H1 (cell line): ENCODE data around the gene MYO9A. TPM values are rescaled to one million over a fixed set of nuclear protein-coding genes. Genes with fewer than 3 reads are reported as not detected.

Source experiments
- CTCF ChIA-PET: fragments of 300-600 bp; sonication (Branson Sonifier 250); formaldehyde crosslinking; loops from one replicate; lab custom pipeline; 2021; ENCODE audit not compliant: partially characterized antibody; lab: Charles Lee
- POLR2A ChIA-PET: fragments of 300-600 bp; sonication (Branson Sonifier 250); formaldehyde crosslinking; loops from one replicate; lab custom pipeline; 2021; ENCODE audit warnings: inconsistent platforms; ENCODE audit not compliant: partially characterized antibody; lab: Charles Lee
- DNase-seq, 2 experiments: peaks; one replicate each; pipeline versions ENCODE4 v3.0.0 to v3.0.0-alpha.2; 2010 to 2022; ENCODE audit warnings: low spot score in 2 of 2, low read depth in 1 of 2, mixed read lengths in 1 of 2
- FAIRE-seq: peaks from 2 replicates; lab custom pipeline; 2011; peaks lifted over from hg19 to GRCh38; lab: Jason Lieb, UNC
- H2AFZ ChIP-seq: 2 replicates; pipeline ENCODE4 v1.8.1; 2012; ENCODE audit warnings: low read length, inconsistent platforms
- H2AK5ac ChIP-seq: 2 replicates; pipeline ENCODE4 v1.6.1; 2013; ENCODE audit warnings: low read depth, low read length
- H2BK120ac ChIP-seq: replicated peaks from 2 replicates; pipeline ENCODE3; 2013; ENCODE audit warnings: low read depth, low read length, inconsistent platforms
- H2BK12ac ChIP-seq: 2 replicates; pipeline ENCODE4 v1.6.1; 2013; ENCODE audit warnings: low read depth, low read length
- H2BK15ac ChIP-seq: 2 replicates; pipeline ENCODE4 v1.6.1; 2013; ENCODE audit warnings: low read length
- H2BK20ac ChIP-seq: 2 replicates; pipeline ENCODE4 v1.6.1; 2013; ENCODE audit warnings: low read length
- H2BK5ac ChIP-seq: 2 replicates; pipeline ENCODE4 v1.6.1; 2013; ENCODE audit warnings: low read depth, low read length
- H3K14ac ChIP-seq: 2 replicates; pipeline ENCODE4 v1.6.1; 2013; ENCODE audit warnings: inconsistent platforms; ENCODE audit not compliant: insufficient read length
- H3K18ac ChIP-seq: 2 replicates; pipeline ENCODE4 v1.6.1; 2013; ENCODE audit warnings: low read length; ENCODE audit errors: extremely low read depth
- H3K23ac ChIP-seq: 2 replicates; pipeline ENCODE4 v1.6.1; 2013; ENCODE audit warnings: inconsistent platforms; ENCODE audit not compliant: insufficient read length
- H3K23me2 ChIP-seq: 2 replicates; pipeline ENCODE4 v1.6.1; 2013; ENCODE audit warnings: low read depth, low read length
- H3K27ac ChIP-seq: 2 replicates; pipeline ENCODE4 v1.6.1; 2011; ENCODE audit warnings: low read depth, low read length, inconsistent platforms
- H3K27me3 ChIP-seq, 4 experiments: replicated peaks in 1 of 4; 1 replicate in 1 of 4; 2 replicates in 3 of 4; pipeline versions ENCODE4 v1.6.1 to v1.8.1; 2011 to 2013; ENCODE audit warnings: low read length in 3 of 4, mild to moderate bottlenecking in 3 of 4, inconsistent platforms in 2 of 4, mixed read lengths in 2 of 4, moderate library complexity in 1 of 4; ENCODE audit not compliant: control insufficient read depth in 3 of 4, insufficient read depth in 3 of 4; ENCODE audit errors: extremely low read depth in 1 of 4
- H3K36me3 ChIP-seq, 4 experiments: 2 replicates each; pipeline versions ENCODE4 v1.6.1 to v1.8.1; 2011 to 2013; ENCODE audit warnings: mild to moderate bottlenecking in 4 of 4, low read length in 3 of 4, moderate library complexity in 2 of 4, control low read depth in 1 of 4, inconsistent platforms in 1 of 4; ENCODE audit not compliant: insufficient read depth in 4 of 4, control insufficient read depth in 2 of 4
- H3K4ac ChIP-seq: replicated peaks from 2 replicates; pipeline ENCODE3; 2013; ENCODE audit warnings: low read length, low read depth, mixed read lengths, inconsistent platforms; ENCODE audit not compliant: insufficient read length
- H3K4me1 ChIP-seq, 4 experiments: replicated peaks in 1 of 4; 1 replicate in 1 of 4; 2 replicates in 3 of 4; pipeline versions ENCODE4 v1.6.1 to v1.8.1; 2011 to 2013; ENCODE audit warnings: low read length in 3 of 4, inconsistent platforms in 2 of 4, mixed read lengths in 1 of 4; ENCODE audit not compliant: insufficient read depth in 4 of 4, control insufficient read depth in 3 of 4
- H3K4me2 ChIP-seq, 2 experiments: 2 replicates each; pipeline versions ENCODE4 v1.6.1 to v1.8.1; 2011 to 2013; ENCODE audit warnings: low read depth in 2 of 2, low read length in 2 of 2, control low read depth in 1 of 2, inconsistent platforms in 1 of 2, mild to moderate bottlenecking in 1 of 2; ENCODE audit not compliant: insufficient read depth in 1 of 2
- H3K4me3 ChIP-seq, 4 experiments: fragments of 200-600, 300-600 bp in 1 of 4; sonication (generic), shearing (Covaris generic), sonication (Bioruptor Twin) in 1 of 4; 2 replicates each; pipeline versions ENCODE4 v1.5.1 to v1.8.1; 2011 to 2016; ENCODE audit warnings: low read length in 4 of 4, low read depth in 3 of 4, control low read depth in 2 of 4, inconsistent platforms in 2 of 4, mild to moderate bottlenecking in 2 of 4, mixed read lengths in 1 of 4, moderate library complexity in 1 of 4; ENCODE audit not compliant: insufficient read depth in 2 of 4; ENCODE audit errors: extremely low read depth in 1 of 4
- H3K56ac ChIP-seq: replicated peaks from 2 replicates; pipeline ENCODE3; 2013; ENCODE audit warnings: low read depth, mild to moderate bottlenecking, mixed read lengths, low read length, inconsistent platforms; ENCODE audit not compliant: insufficient read length
- H3K79me1 ChIP-seq: 2 replicates; pipeline ENCODE4 v1.6.1; 2013; ENCODE audit warnings: low read depth, low read length, control low read depth
- H3K79me2 ChIP-seq, 2 experiments: 2 replicates each; pipeline versions ENCODE4 v1.6.1 to v1.8.1; 2012 to 2013; ENCODE audit warnings: low read length in 2 of 2, mild to moderate bottlenecking in 2 of 2, inconsistent platforms in 1 of 2; ENCODE audit not compliant: insufficient read depth in 2 of 2, control insufficient read depth in 1 of 2
- H3K9ac ChIP-seq, 4 experiments: replicated peaks in 1 of 4; 1 replicate in 1 of 4; 2 replicates in 3 of 4; pipeline versions ENCODE4 v1.6.1 to v1.8.1; 2011 to 2013; ENCODE audit warnings: low read depth in 3 of 4, low read length in 3 of 4, control low read depth in 2 of 4, mild to moderate bottlenecking in 2 of 4, moderate library complexity in 2 of 4, inconsistent platforms in 1 of 4; ENCODE audit errors: extremely low read depth in 1 of 4
- H3K9me3 ChIP-seq, 2 experiments: 2 replicates each; pipeline versions ENCODE4 v1.6.1 to v1.8.1; 2012 to 2013; ENCODE audit warnings: mild to moderate bottlenecking in 2 of 2, moderate library complexity in 2 of 2, control low read depth in 1 of 2, inconsistent platforms in 1 of 2, low read depth in 1 of 2, low read length in 1 of 2, mixed read lengths in 1 of 2; ENCODE audit not compliant: insufficient read depth in 2 of 2
- H4K20me1 ChIP-seq, 2 experiments: replicated peaks in 1 of 2; 2 replicates each; pipeline versions ENCODE3 to v1.8.1; 2011 to 2013; ENCODE audit warnings: inconsistent platforms in 2 of 2, low read length in 2 of 2, mild to moderate bottlenecking in 1 of 2; ENCODE audit not compliant: insufficient read depth in 2 of 2, control insufficient read depth in 1 of 2
- H4K5ac ChIP-seq: 2 replicates; pipeline ENCODE4 v1.6.1; 2013; ENCODE audit warnings: low read length, low read depth, mixed read lengths, inconsistent platforms; ENCODE audit not compliant: insufficient read length
- H4K8ac ChIP-seq: 2 replicates; pipeline ENCODE4 v1.8.0; 2013; ENCODE audit warnings: mild to moderate bottlenecking, moderate library complexity, low read length, inconsistent platforms; ENCODE audit not compliant: insufficient read depth; ENCODE audit errors: extremely low read depth
- H4K91ac ChIP-seq: replicated peaks from 2 replicates; pipeline ENCODE3; 2013; ENCODE audit warnings: low read length, mixed read lengths, inconsistent platforms; ENCODE audit not compliant: insufficient read length
- HDAC2 ChIP-seq, 2 experiments: fragments of 300-600 bp in 1 of 2; sonication (generic) in 1 of 2; IDR thresholded peaks; 2 replicates each; pipeline ENCODE4 v1.6.1; 2011 to 2012; ENCODE audit warnings: low read depth in 2 of 2, low read length in 2 of 2, mild to moderate bottlenecking in 2 of 2, moderate library complexity in 2 of 2, borderline replicate concordance in 1 of 2, inconsistent platforms in 1 of 2
- HDAC6 ChIP-seq: IDR thresholded peaks from one replicate; pipeline ENCODE4 v1.7.1; 2012; ENCODE audit warnings: low read depth, mild to moderate bottlenecking, inconsistent platforms, low read length, moderate library complexity
- RNF2 ChIP-seq: fragments of 200-900, 300-1000 bp; sonication (generic); IDR thresholded peaks from 2 replicates; pipeline ENCODE4 v1.7.1; 2016; ENCODE audit warnings: borderline replicate concordance, low read depth, mild to moderate bottlenecking, antibody characterized with exemption, low read length; ENCODE audit not compliant: poor library complexity, severe bottlenecking; ENCODE audit errors: missing control alignments
- WGBS, 2 experiments: shearing (Covaris generic) in 1 of 2; methylation state at CpG; one replicate each; pipeline versions ENCODE4 v1.1.6 to v1.1.7; 2013 to 2015; ENCODE audit warnings: low lambda C conversion rate in 2 of 2, mixed read lengths in 2 of 2, inconsistent platforms in 1 of 2, low coverage in 1 of 2, missing lambda C conversion rate in 1 of 2; ENCODE audit not compliant: insufficient replicate concordance in 2 of 2, insufficient coverage in 1 of 2, insufficient read length in 1 of 2; ENCODE audit errors: extremely low coverage in 1 of 2, missing lambda C conversion rate in 1 of 2; 5-methylcytosine and 5-hydroxymethylcytosine counted together
- polyA plus RNA-seq, 7 experiments: library from polyadenylated mRNA; depleted of rRNA in 3 of 7; stranded (reverse) in 5 of 7; unstranded in 2 of 7; fragments of >200 nt in 5 of 7; fragments of 200-250 nt in 2 of 7; gene quantifications; 1 replicate in 5 of 7; 2 replicates in 1 of 7; 4 replicates in 1 of 7; pipeline versions ENCODE4 v1.2.1 to v1.2.3, GENCODE V29; 2011 to 2013; ENCODE audit warnings: missing spikeins in 2 of 7, mixed read lengths in 2 of 7
- total RNA-seq: library from RNA; stranded (reverse); fragmentation: NEBNext Ultra II Directional; extraction: Animal tissue kit (Norgen Biotek cat#: 25700); gene quantifications from 2 replicates; pipeline ENCODE4 v1.2.1, GENCODE V29; 2021

Gene MYO9A
- total and polyA plus RNA-seq, 2 of the 8 experiments (the other 6 are each of a cell fraction or from before 2014, with no cell fraction given): 3.9 to 26.0 TPM

DNA sequence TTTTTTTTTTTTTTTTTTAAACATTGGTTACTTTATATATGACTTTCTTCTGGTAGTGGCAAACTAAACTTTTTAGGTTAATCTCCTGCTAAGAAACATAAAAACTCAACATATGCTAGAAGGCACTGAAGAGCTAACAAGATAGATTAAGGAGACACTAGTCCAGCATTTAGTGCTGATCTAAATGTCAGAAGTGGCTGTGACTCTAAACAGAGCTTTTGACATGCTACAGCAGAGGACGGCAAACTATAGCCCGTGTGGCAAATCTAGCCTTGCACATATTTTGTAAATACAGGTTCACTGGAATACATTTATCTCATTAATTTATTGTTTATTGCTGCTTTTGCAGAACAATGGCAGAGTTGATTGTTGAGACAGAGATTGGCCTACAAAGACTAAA is 287.0 kb downstream of the MYO9A start:
- H3K79me2 ChIP-seq: no peaks in the 10 kb centered on the region
- no peaks in the 10 kb centered on the region for H4K20me1 ChIP-seq
- H4K91ac ChIP-seq: no peak overlapping the region
- H3K23me2 ChIP-seq: no peaks in the 10 kb centered on the region
- no peak overlapping the region for H4K5ac ChIP-seq
- H2BK5ac ChIP-seq: no peak overlapping the region
- H3K18ac ChIP-seq: no peak overlapping the region
- CTCF ChIA-PET: interaction anchor here (1.1 kb wide), 1 partner anchor 29 kb away, joined by 3 read pairs; no protein-coding TSS in a partner anchor
- no peaks in the 10 kb centered on the region for H3K9me3 ChIP-seq
- peaks cover 0 to 5% (median 3%) of the 10 kb centered on the region in 4 experiments; a peak in 3 of 8 replicates for H3K36me3 ChIP-seq
- H3K4me3 ChIP-seq: no peak overlapping the region
- FAIRE-seq (no peak), DNase-seq (no peak)
- no peak overlapping the region for H3K23ac ChIP-seq
- H3K4ac ChIP-seq: no peak overlapping the region
- H3K14ac ChIP-seq: no peak overlapping the region
- H2AFZ ChIP-seq: no peak overlapping the region
- H3K4me2 ChIP-seq: no peak overlapping the region
- H3K9ac ChIP-seq: no peak overlapping the region
- no peak overlapping the region for H3K27ac ChIP-seq
- peaks cover 0 to 11% (median 3%) of the 10 kb centered on the region in 4 experiments; a peak in 2 of 7 replicates for H3K4me1 ChIP-seq
- POLR2A ChIA-PET: no interaction called here
- H2BK15ac ChIP-seq: no peak overlapping the region
- H2BK20ac ChIP-seq: no peak overlapping the region
- no peak overlapping the region for H2AK5ac ChIP-seq
- H3K56ac ChIP-seq: no peak overlapping the region
- no peak overlapping the region for H4K8ac ChIP-seq
- no peak overlapping the region for H2BK120ac ChIP-seq
- WGBS, 2 experiments: 97% methylated on average over 2 of the region's 2 CpGs; no CpG with 5 or more reads in 1 of the 2 experiments
- no peak overlapping the region for H2BK12ac ChIP-seq
- H3K27me3 ChIP-seq: no peaks in the 10 kb centered on the region
- no peak for TF ChIP-seq HDAC2 (IDR thresholded peaks at IDR 0.05; ENCODE audit: borderline replicate concordance in 1 of 2, low read depth in 2 of 2, low read length in 2 of 2)
- no peak for TF ChIP-seq HDAC6
- no peak for TF ChIP-seq RNF2
- H3K79me1 ChIP-seq: no peaks in the 10 kb centered on the region
